Osteocyte (in vitro differentiated cells): ENCODE results near the gene RIMKLB. TPM values are rescaled to one million over a fixed set of nuclear protein-coding genes. Genes with fewer than 3 reads are reported as not detected.
A peak's percentile ranks its signal among the peaks of the same experiment; 100 is the strongest.

Experiments used
- DNase-seq: peaks from one replicate; pipeline ENCODE4 v3.0.0; 2021; ENCODE audit warnings: mixed read lengths; ENCODE audit not compliant: unreplicated experiment; ENCODE audit errors: extremely low spot score
- H3K27ac Mint-ChIP-seq: one replicate; pipeline ENCODE4 v1.8.0; 2021; ENCODE audit warnings: mild to moderate bottlenecking, mixed read lengths; ENCODE audit not compliant: unreplicated experiment
- H3K27me3 Mint-ChIP-seq: one replicate; pipeline ENCODE4 v1.8.0; 2021; ENCODE audit warnings: mixed read lengths; ENCODE audit not compliant: unreplicated experiment
- H3K36me3 Mint-ChIP-seq: one replicate; pipeline ENCODE4 v1.8.0; 2021; ENCODE audit warnings: mixed read lengths; ENCODE audit not compliant: unreplicated experiment
- H3K4me1 Mint-ChIP-seq: one replicate; pipeline ENCODE4 v1.8.0; 2021; ENCODE audit warnings: mixed read lengths; ENCODE audit not compliant: unreplicated experiment
- H3K4me3 Mint-ChIP-seq: one replicate; pipeline ENCODE4 v1.8.0; 2021; ENCODE audit warnings: mild to moderate bottlenecking, moderate library complexity, mixed read lengths; ENCODE audit not compliant: unreplicated experiment
- H3K9me3 Mint-ChIP-seq: one replicate; pipeline ENCODE4 v1.8.0; 2021; ENCODE audit warnings: mixed read lengths; ENCODE audit not compliant: unreplicated experiment
- total RNA-seq: library from RNA; stranded (reverse); gene quantifications from 2 replicates; pipeline ENCODE4 v1.2.1, GENCODE V29; 2021
- TF ChIP-seq, protein P1 (sequence below): fragments of 200-600 bp; sonication (generic); IDR thresholded peaks from 2 replicates; pipeline ENCODE4 v1.5.0; 2021; ENCODE audit warnings: antibody characterized with exemption, mild to moderate bottlenecking, moderate library complexity

RIMKLB gene
- total RNA-seq, 1 donor from 2014 or later, result 32.5 TPM

DNA sequence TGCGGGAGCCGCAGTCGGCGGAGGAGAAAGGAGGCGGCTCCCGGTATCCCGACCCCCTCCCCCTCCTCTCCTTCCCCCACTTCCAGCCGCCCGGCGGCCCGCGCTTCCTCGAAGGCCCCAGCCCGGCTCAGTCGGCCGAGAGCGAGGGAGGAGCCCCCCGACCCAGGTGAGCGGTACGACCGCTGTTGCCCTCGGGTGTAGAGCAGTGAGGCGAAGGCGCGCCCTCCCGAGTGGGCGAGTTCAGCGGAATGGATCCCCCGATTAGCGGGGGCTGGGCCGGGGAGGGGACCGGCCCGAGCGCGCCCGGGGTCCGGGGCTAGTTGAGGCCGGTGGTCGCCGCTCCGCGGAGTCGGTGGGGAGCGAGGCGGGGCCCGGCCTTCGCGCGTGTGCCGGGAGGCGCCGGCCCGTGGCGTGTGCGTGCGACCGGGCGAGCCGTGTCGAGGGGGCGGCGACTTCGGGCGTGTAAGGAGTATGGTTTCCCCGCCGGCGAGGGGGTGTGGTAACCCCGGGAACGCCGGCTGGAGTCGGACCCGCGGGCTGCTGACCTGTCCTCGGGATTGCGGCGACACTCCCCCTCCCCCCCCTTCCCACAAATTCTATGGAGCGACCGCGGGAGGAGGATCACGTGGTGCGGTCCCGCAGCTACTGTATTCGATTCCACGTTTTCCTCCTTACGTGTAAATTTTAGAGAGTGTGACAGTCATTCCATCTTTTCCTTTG is 501 bp downstream of the RIMKLB start:
- no peaks in the 10 kb centered on the region for H3K36me3 Mint-ChIP-seq
- no peaks in the 10 kb centered on the region for H3K9me3 Mint-ChIP-seq
- H3K4me1 Mint-ChIP-seq, result peaks cover 48% of the 10 kb centered on the region
- TF ChIP-seq, protein P1, sequence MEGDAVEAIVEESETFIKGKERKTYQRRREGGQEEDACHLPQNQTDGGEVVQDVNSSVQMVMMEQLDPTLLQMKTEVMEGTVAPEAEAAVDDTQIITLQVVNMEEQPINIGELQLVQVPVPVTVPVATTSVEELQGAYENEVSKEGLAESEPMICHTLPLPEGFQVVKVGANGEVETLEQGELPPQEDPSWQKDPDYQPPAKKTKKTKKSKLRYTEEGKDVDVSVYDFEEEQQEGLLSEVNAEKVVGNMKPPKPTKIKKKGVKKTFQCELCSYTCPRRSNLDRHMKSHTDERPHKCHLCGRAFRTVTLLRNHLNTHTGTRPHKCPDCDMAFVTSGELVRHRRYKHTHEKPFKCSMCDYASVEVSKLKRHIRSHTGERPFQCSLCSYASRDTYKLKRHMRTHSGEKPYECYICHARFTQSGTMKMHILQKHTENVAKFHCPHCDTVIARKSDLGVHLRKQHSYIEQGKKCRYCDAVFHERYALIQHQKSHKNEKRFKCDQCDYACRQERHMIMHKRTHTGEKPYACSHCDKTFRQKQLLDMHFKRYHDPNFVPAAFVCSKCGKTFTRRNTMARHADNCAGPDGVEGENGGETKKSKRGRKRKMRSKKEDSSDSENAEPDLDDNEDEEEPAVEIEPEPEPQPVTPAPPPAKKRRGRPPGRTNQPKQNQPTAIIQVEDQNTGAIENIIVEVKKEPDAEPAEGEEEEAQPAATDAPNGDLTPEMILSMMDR, result no peak
- peak overlapping the region; percentile 92 for H3K27ac Mint-ChIP-seq
- no peaks in the 10 kb centered on the region for H3K27me3 Mint-ChIP-seq
- DNase-seq, result peak; percentile 86
- H3K4me3 Mint-ChIP-seq, result peak overlapping the region; percentile 94

DNA sequence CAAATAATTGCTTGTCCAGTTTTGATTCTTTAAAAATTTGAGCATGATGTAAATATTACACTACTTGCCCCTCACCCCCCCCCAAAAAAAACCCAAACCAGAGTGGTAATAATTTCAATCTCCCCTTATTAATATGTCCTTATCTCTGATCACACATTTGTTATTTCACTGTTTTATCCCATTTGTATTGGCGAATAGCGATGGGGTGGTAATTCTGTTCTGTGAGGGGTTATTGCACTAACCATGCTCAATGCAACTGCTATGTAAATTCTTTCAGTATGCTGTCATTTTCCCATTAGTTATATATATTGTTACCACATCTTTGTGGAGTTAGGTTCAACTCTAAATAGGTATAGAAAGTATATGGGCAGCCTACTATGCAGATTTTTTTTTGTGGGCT is 1.1 kb downstream of the RIMKLB start:
- TF ChIP-seq, protein P1, result no peak
- Mint-ChIP-seq H3K36me3 (no peaks in the 10 kb centered on the region), H3K9me3 (no peaks in the 10 kb centered on the region), H3K27ac (peak overlapping the region; percentile 69), H3K4me3 (peak overlapping the region; percentile 94), H3K4me1 (peaks cover 48% of the 10 kb centered on the region), H3K27me3 (no peaks in the 10 kb centered on the region)
- DNase-seq, result no peak

DNA sequence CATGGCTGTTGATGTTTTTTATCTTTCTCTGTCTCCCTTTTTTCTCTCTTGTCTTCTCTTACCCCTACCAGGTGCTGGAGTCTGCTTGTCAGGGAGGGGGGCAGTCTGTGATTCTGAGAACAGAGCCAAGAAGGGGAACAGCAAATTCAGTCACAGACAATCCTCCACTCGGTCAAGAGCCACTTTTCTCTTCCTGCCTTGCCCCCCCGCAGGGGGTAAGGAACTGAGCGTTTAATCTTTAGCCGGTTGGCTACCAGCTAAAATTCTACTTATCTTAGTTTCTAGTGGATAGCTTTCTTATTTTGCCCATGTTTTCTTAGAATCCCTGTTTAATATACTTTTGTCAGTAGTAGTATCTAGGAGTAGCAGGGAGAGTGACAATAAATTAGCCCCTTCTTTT is 1.9 kb downstream of the RIMKLB start:
- H3K4me3 Mint-ChIP-seq, result peak overlapping the region; percentile 56
- no peaks in the 10 kb centered on the region for H3K9me3 Mint-ChIP-seq
- H3K4me1 Mint-ChIP-seq, result peaks cover 48% of the 10 kb centered on the region
- no peak for DNase-seq
- peak overlapping the region; percentile 16 for H3K27ac Mint-ChIP-seq
- TF ChIP-seq, protein P1, result no peak
- H3K36me3 Mint-ChIP-seq, result no peaks in the 10 kb centered on the region
- H3K27me3 Mint-ChIP-seq, result no peaks in the 10 kb centered on the region

DNA sequence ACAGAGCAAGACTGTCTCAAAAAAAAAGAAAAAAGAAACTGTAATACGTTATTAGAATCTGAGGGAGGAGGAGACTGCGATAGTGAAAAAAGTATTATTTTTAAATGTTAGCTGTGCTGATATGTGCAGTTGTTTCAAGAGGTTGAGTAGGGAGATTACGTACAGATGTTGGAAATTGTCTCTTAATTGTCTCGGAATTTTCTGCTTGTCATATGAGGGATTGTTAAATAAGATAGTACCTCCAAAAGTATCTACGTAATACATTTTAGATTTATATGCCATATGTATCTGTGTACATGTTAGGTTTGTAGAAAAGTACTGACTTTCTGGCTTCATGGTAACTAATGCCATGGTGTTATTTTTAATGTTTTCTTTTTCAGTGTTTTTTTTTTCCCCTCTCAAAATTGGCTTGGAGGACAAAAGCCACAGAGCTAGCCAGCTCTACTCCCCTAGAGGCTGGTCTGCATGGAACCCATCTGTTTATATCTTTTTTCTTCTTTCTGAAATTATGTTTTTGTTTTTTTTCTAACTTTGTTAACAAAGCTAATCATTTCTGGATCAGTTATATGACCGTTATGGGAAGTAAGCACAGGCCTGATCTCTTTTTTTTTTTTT is 3.4 kb downstream of the RIMKLB start:
- H3K27ac Mint-ChIP-seq, result no peak overlapping the region

DNA sequence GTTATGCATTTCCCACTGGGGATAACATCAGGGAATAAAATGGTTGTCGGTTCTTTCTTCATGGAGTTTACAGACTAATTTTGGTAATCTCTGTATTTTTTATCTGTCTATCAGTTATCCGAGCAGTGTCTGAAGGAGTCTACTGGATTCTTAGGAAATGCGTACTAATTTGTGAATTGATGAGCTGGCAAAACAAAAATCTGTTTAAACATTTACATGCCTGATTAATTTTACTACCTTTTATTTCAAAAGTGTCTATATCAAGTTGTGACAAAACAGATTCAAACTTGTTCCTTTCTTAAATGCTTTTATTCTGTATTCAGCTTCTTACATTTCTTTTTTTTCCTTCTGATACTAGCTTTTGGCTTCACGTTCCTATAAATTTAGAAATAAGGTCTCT is 4.4 kb downstream of the RIMKLB start:
- DNase-seq, result no peak
- Mint-ChIP-seq H3K4me1 (peaks cover 39% of the 10 kb centered on the region), H3K27ac (peak overlapping the region; percentile 66), H3K4me3 (no peak overlapping the region), H3K9me3 (no peaks in the 10 kb centered on the region), H3K36me3 (no peaks in the 10 kb centered on the region), H3K27me3 (no peaks in the 10 kb centered on the region)
- TF ChIP-seq, protein P1, result no peak

More for the DNA sequence above, 3.4 kb downstream of the RIMKLB start:
- H3K4me3 Mint-ChIP-seq, result no peak overlapping the region
- no peaks in the 10 kb centered on the region for H3K9me3 Mint-ChIP-seq
- no peaks in the 10 kb centered on the region for H3K27me3 Mint-ChIP-seq
- TF ChIP-seq, protein P1, result no peak
- peaks cover 48% of the 10 kb centered on the region for H3K4me1 Mint-ChIP-seq
- no peaks in the 10 kb centered on the region for H3K36me3 Mint-ChIP-seq
- no peak for DNase-seq
